Heart left ventricle (tissue), 16 donors: ENCODE results near the gene DCAF11. TPM values are rescaled to one million over a fixed set of nuclear protein-coding genes. Genes with fewer than 3 reads are reported as not detected.

Experiments used
- ATAC-seq, 4 donors: fragments of 200-7000 bp; cut with Tn5 transposase; one replicate each; pipeline ENCODE4 v1.9.1; 2020 to 2022; ENCODE audit warnings: moderate library complexity in 4 of 4, mild to moderate bottlenecking in 3 of 4, moderate number of reproducible peaks in 1 of 4
- DNase-seq, 5 donors: peaks; one replicate each; pipeline ENCODE4 v3.0.0-alpha.2; 2020
- H3K27ac ChIP-seq, 12 donors: fragments of 200-600 bp; sonication (generic) in 4 of 12; one replicate each; pipeline versions ENCODE4 v1.5.0 to v1.8.0; 2016 to 2022; ENCODE audit warnings: mild to moderate bottlenecking in 2 of 12
- H3K27me3 ChIP-seq, 9 donors: fragments of 200-600 bp; sonication (generic) in 2 of 9; one replicate each; pipeline versions ENCODE4 v1.5.1 to v1.8.0; 2016 to 2022; ENCODE audit warnings: mild to moderate bottlenecking in 3 of 9
- H3K36me3 ChIP-seq, 9 donors: fragments of 200-600 bp; sonication (generic) in 2 of 9; one replicate each; pipeline versions ENCODE4 v1.5.0 to v1.8.0; 2018 to 2022; ENCODE audit warnings: mild to moderate bottlenecking in 2 of 9
- H3K4me1 ChIP-seq, 12 donors: fragments of 200-600 bp; sonication (generic) in 4 of 12; one replicate each; pipeline versions ENCODE4 v1.5.0 to v1.8.0; 2016 to 2022; ENCODE audit warnings: mild to moderate bottlenecking in 3 of 12
- H3K4me3 ChIP-seq, 12 donors: fragments of 200-600 bp; sonication (generic) in 4 of 12; one replicate each; pipeline versions ENCODE4 v1.5.0 to v1.8.0; 2017 to 2022; ENCODE audit warnings: mild to moderate bottlenecking in 9 of 12, moderate library complexity in 4 of 12
- H3K9me3 ChIP-seq, 12 donors: fragments of 200-600 bp; sonication (generic) in 4 of 12; one replicate each; pipeline versions ENCODE4 v1.5.0 to v1.8.0; 2016 to 2022; ENCODE audit warnings: mild to moderate bottlenecking in 1 of 12
- POLR2A ChIP-seq, 2 donors: fragments of 450-650 bp; IDR thresholded peaks; one replicate each; pipeline ENCODE4 v1.6.1; 2017; ENCODE audit warnings: antibody characterized with exemption in 2 of 2, mild to moderate bottlenecking in 2 of 2, moderate library complexity in 2 of 2
- WGBS, 4 donors: extraction: QIAGEN DNeasy Blood & Tissue Kit in 2 of 4; methylation state at CpG; one replicate each; pipeline versions ENCODE4 v1.1.5 to v1.1.7; 2013 to 2018; 5-methylcytosine and 5-hydroxymethylcytosine counted together
- intact Hi-C, 10 donors: fragments of 100-400 bp; cut with DNase I; formaldehyde crosslinking; loops; one replicate each; pipeline versions ENCODE4 v1.11.1 to v1.14.2; 2022
- polyA plus RNA-seq, 2 donors: library from polyadenylated mRNA; stranded (reverse); fragments of 200-250 nt; gene quantifications; one replicate each; pipeline ENCODE4 v1.2.3, GENCODE V29; 2013
- total RNA-seq, 9 donors: library from RNA; depleted of rRNA in 2 of 9; stranded (reverse); fragments of >200 nt in 2 of 9; fragmentation: NEBNext Ultra II Directional in 3 of 9; extraction: Animal tissue kit (Norgen Biotek cat#: 25700) in 3 of 9; gene quantifications; one replicate each; pipeline versions ENCODE4 v1.1.0 to v1.2.4, GENCODE V29; 2016 to 2023
- TF ChIP-seq, protein P1 (sequence below), 12 donors: fragments of 200-600 bp; sonication (generic) in 4 of 12; IDR thresholded peaks; one replicate each; pipeline versions ENCODE4 v1.5.0 to v1.8.0; 2018 to 2022; ENCODE audit warnings: antibody characterized with exemption in 12 of 12, mild to moderate bottlenecking in 5 of 12
- donor health status: ischemic (EF 13 %, LVEDD 7.1; RV severe dilation, severe dysfunction).
- donor health status: healthy with polysubstance abuse.
- donor health status: DM: no; HTN: yes; CAD: no.
- donor health status: DM: no; HTN: no; CAD: no.
- donor health status: ischemic (EF 25% LVEDD 6.9; RV normal size, moderate dysfunction).
- donor health status: ischemic (EF 25% LVEDD 5.7; RV mildly dilated, moderate dysfunction).
- donor health status: healthy.
- donor health status: DM: yes; HTN: yes; CAD: no.
- donor health status: ischemic (EF 35%, LVEDD 5.7; RV mildly dilated, moderate dysfunction).
- donor health status: nonischemic (EF 11% LVEDD 7.7; RV severe dilation, severe dysfunction).
- donor health status: DM: yes; HTN: yes; CAD: no.
- donor health status: PGD.
- donor health status: ischemic (EF 29% LVEDD 5.4; RV normal size, mild dysfunction).
- donor health status: nonischemic (EF 23%, LVEDD 6.1; RV moderate dilation, normal function).

The DCAF11 gene
- total and polyA plus RNA-seq, 11 donors: 25.3 to 117 (median 75.0) TPM

DNA sequence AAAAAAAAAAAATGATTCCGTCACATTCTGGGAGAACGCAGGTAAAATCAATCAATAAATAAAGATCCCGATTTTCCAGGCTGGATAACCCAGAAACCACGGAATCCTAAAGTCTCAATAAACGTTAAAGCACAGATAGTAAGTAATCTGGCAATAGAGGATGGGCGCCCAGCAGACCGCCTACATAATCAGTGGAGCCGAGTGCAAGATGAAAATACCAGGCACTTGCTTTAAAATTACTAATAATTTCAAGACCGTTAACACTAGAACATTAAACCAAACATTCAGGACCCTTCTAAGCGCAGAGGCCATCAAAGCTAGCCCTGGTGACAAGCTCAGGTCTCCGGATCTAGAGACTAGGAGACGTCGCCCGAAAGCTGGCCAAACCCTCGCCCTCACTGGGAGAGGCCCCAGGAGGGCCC, 1.2 kb upstream of the DCAF11 start:
- DNase-seq: no peak
- H3K9me3 ChIP-seq: no peaks in the 10 kb centered on the region
- H3K27me3 ChIP-seq: no peaks in the 10 kb centered on the region
- peaks cover 3 to 39% (median 24%) of the 10 kb centered on the region in 12 donors for H3K4me1 ChIP-seq
- peaks cover 0 to 22% (median 16%) of the 10 kb centered on the region in 9 donors for H3K36me3 ChIP-seq
- peak overlapping the region; percentile 48 to 79 (median 71) for H3K4me3 ChIP-seq
- intact Hi-C loops: loop anchor here in 1 of 10 donors (5.0 kb wide), 1 partner anchor 34 kb away; the partner anchor contains the start of genes PSME2 and RNF31
- 19 to 22% (median 20%) methylated on average over 15 of the region's 15 CpGs for WGBS, 4 donors
- TF ChIP-seq POLR2A (IDR thresholded peaks at IDR 0.05): no peak
- TF ChIP-seq, protein P1, sequence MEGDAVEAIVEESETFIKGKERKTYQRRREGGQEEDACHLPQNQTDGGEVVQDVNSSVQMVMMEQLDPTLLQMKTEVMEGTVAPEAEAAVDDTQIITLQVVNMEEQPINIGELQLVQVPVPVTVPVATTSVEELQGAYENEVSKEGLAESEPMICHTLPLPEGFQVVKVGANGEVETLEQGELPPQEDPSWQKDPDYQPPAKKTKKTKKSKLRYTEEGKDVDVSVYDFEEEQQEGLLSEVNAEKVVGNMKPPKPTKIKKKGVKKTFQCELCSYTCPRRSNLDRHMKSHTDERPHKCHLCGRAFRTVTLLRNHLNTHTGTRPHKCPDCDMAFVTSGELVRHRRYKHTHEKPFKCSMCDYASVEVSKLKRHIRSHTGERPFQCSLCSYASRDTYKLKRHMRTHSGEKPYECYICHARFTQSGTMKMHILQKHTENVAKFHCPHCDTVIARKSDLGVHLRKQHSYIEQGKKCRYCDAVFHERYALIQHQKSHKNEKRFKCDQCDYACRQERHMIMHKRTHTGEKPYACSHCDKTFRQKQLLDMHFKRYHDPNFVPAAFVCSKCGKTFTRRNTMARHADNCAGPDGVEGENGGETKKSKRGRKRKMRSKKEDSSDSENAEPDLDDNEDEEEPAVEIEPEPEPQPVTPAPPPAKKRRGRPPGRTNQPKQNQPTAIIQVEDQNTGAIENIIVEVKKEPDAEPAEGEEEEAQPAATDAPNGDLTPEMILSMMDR (IDR thresholded peaks at IDR 0.05): no peak
- ATAC-seq: peak in 1 of 4 donors; percentile 0
- H3K27ac ChIP-seq: peak overlapping the region; percentile 95 to 100 (median 97)

DNA sequence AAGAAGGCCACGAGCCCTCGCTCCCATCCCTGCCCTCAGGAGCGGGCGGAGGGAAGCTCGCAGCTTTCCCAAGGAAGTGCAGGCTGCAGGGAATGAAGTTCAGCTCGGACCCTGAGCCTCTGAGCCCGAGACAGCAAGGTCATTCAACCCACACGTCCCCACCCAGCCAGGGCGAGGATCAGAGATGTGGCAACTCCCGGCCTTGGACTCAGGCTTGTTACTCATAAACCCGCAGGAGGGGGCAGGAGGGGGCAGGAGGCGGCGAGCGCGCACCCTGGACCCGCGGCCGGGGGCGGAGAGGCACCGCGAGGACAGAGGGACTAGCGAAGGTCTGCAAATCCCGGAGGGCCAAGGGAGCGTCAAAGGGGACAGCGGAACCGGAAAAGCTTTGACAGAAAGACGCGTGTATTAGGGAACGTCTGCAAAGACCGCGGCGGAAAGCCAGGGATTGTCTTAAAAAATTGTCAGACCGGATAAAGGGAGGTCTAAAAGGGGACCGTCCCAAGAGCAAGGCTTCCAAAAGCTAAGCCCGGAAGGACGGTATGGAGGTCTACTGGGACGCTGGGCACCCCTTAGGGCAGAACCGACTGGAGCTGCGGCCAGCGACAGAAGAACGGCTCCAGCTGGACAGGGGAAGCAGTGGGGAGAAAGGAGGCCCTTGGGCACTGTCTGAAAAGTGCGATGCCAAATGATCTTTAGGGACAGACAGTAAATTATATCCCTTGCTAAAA, 611 bp upstream of the DCAF11 start:
- peaks cover 0 to 28% (median 22%) of the 10 kb centered on the region in 9 donors for H3K36me3 ChIP-seq
- H3K4me3 ChIP-seq: peak overlapping the region; percentile 48 to 79 (median 71)
- 0 to 1% (median 1%) methylated on average over 39 to 42 of the region's 42 CpGs for WGBS, 4 donors
- H3K27me3 ChIP-seq: no peaks in the 10 kb centered on the region
- peaks cover 0 to 33% (median 20%) of the 10 kb centered on the region in 12 donors for H3K4me1 ChIP-seq
- DNase-seq: peak; percentile 89 to 92 (median 90)
- intact Hi-C loops: loop anchor here in 5 of 10 donors (1.0 to 5.0 kb wide), 8 partner anchors 17 to 75 kb away; partner anchors contain the start of genes IRF9 (in 3 of the 5), EMC9 (in 2 of the 5), PSME2 (in 2 of the 5) and FITM1 (in 1 of the 5)
- H3K27ac ChIP-seq: peak overlapping the region; percentile 95 to 100 (median 97)
- peak; percentile 45 to 64 (median 59) for ATAC-seq
- TF ChIP-seq, protein P1 (IDR thresholded peaks at IDR 0.05): peak in 1 of 12 donors; percentile 5
- TF ChIP-seq POLR2A (IDR thresholded peaks at IDR 0.05): peak in 1 of 2 donors; percentile 59
- H3K9me3 ChIP-seq: no peaks in the 10 kb centered on the region

DNA sequence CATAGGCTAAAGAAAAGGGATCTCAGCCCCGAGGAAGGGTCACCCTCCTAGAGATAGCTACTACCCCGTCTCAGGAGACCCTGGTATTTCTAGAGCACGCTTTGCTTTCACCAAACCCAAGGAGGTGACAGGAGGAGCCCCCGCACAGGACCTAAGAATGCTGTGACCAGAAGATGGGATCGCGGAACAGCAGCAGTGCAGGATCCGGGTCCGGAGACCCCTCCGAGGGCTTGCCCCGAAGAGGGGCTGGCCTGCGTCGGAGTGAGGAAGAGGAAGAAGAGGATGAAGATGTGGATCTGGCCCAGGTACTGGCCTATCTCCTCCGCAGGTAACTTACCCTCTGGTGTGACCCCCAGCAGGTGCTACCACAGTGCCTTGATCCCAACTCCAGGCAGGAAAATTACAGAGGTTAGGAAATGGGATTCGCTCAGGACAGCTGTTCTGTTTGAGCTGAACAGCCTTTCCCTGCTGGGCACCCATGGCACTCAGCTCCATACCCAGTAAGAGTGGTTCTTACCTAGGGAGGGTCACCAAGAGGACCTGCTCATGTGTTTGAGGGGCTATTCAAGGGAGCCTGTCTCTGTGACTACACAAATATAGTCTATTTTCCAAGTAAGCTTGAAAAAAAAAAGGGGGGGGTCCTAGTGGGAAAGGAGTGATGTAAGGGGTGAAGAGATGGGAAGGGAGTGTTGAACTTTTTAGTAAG, 998 bp downstream of the DCAF11 start:
- ATAC-seq (peak in 1 of 4 donors; percentile 0), DNase-seq (no peak)
- 1 to 6% (median 3%) methylated on average over 12 to 14 of the region's 14 CpGs for WGBS, 4 donors
- intact Hi-C loops: loop anchor here in 3 of 10 donors (2.0 kb wide), 4 partner anchors 15 to 73 kb away; partner anchors contain the start of genes EMC9 (in 2 of the 3), FITM1 (in 1 of the 3), IPO4 (in 1 of the 3) and IRF9 (in 1 of the 3)
- peaks cover 0 to 44% (median 38%) of the 10 kb centered on the region in 9 donors for H3K36me3 ChIP-seq
- peaks cover 0 to 28% (median 18%) of the 10 kb centered on the region in 12 donors for H3K4me1 ChIP-seq
- H3K27me3 ChIP-seq: no peaks in the 10 kb centered on the region
- no peak for TF ChIP-seq POLR2A (IDR thresholded peaks at IDR 0.05)
- TF ChIP-seq, protein P1 (IDR thresholded peaks at IDR 0.05): no peak
- peak overlapping the region; percentile 48 to 79 (median 71) for H3K4me3 ChIP-seq
- no peaks in the 10 kb centered on the region for H3K9me3 ChIP-seq
- peak overlapping the region in 11 of 12 donors; percentile 44 to 100 (median 97) for H3K27ac ChIP-seq
